HG02870 (cell line): Measurements from ENCODE around the gene CAVIN2.
"Not testable (repeated sequence)": the region's sequence is repeated elsewhere in the genome, so short reads cannot be mapped to it uniquely, and the experiment has no call there.

Source experiments
- ATAC-seq: cut with Tn5 transposase; IDR thresholded peaks from one replicate; pipeline ENCODE4 v1.9.1; 2021; ENCODE audit warnings: mild to moderate bottlenecking, moderate library complexity; ENCODE audit not compliant: unreplicated experiment

Gene CAVIN2

GRCh38 chr2:191803007-191803406 lies 43.9 kb downstream of the CAVIN2 start:
- ATAC-seq: no peak

- ATAC-seq: no peak
These were observed 44.7 kb downstream of the CAVIN2 start for GRCh38 chr2:191802180-191802579.

GRCh38 chr2:191800874-191801273 lies 46.0 kb downstream of the CAVIN2 start:
- ATAC-seq: no peak

- ATAC-seq: no peak
These were observed 47.4 kb downstream of the CAVIN2 start for GRCh38 chr2:191799526-191799925.

- no peak for ATAC-seq
These were observed 48.7 kb downstream of the CAVIN2 start for GRCh38 chr2:191797942-191798876.

GRCh38 chr2:191797500-191797899 lies 49.4 kb downstream of the CAVIN2 start:
- ATAC-seq: no peak

GRCh38 chr2:191795715-191796114 lies 51.2 kb downstream of the CAVIN2 start:
- ATAC-seq: no peak

GRCh38 chr2:191791953-191792560 lies 54.8 kb downstream of the CAVIN2 start:
- ATAC-seq: peak; percentile 61

GRCh38 chr2:191790737-191791136 lies 56.2 kb downstream of the CAVIN2 start:
- ATAC-seq: no peak

- peak; percentile 28 for ATAC-seq
These were observed 57.1 kb downstream of the CAVIN2 start for GRCh38 chr2:191789796-191790195.

GRCh38 chr2:191786694-191787093 lies 60.2 kb downstream of the CAVIN2 start:
- no peak for ATAC-seq

GRCh38 chr2:191785651-191786050 lies 61.2 kb downstream of the CAVIN2 start:
- ATAC-seq: not testable (repeated sequence)
